Measurements from ENCODE around the gene SOHLH1.

DNA sequence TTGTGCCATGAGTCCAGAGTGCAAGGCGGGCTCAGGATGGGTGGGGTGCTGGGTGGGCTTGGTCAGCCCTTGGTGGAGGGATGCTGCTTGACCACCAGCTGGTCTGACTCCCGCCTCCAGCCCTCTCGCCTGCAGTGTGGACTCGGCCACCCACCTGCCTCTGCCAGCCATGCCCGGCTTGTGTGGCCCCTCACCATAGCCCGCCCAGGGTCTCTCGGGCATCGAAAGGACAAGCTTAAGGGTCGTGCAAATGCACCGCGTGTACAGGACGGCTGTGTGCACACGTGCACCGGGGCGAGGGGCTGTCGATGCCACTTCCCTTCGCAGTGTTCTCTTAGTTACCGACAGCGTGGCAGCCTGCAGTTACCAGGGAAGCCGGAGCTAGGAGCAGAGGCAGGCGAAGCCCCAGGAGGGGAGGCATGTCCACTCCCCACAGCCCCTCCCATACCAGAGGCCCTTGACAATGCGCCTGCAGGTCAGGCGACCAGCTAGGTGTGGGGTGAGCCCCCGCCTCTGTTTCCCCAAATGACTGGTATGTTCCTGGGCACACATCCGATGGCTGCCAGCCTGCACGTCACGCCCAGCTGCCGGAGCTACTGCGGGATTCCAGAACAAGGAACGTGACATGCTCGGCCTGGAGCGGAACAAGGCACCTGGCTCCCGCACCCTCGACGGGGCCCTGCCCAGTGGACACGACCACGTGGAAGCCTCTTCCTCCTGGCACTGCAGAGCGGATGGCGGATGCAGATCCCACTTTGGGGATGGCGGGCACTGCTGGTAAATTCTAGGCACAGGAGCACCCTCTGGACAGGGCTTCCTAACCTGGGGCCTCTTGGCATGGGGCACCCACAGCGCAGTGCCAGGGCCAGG lies 28.3 kb downstream of the SOHLH1 start:
- TF ChIP-seq, protein P1, sequence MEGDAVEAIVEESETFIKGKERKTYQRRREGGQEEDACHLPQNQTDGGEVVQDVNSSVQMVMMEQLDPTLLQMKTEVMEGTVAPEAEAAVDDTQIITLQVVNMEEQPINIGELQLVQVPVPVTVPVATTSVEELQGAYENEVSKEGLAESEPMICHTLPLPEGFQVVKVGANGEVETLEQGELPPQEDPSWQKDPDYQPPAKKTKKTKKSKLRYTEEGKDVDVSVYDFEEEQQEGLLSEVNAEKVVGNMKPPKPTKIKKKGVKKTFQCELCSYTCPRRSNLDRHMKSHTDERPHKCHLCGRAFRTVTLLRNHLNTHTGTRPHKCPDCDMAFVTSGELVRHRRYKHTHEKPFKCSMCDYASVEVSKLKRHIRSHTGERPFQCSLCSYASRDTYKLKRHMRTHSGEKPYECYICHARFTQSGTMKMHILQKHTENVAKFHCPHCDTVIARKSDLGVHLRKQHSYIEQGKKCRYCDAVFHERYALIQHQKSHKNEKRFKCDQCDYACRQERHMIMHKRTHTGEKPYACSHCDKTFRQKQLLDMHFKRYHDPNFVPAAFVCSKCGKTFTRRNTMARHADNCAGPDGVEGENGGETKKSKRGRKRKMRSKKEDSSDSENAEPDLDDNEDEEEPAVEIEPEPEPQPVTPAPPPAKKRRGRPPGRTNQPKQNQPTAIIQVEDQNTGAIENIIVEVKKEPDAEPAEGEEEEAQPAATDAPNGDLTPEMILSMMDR (conservative IDR thresholded peaks at IDR 0.05 in 1 of 2, IDR thresholded peaks at IDR 0.05 in 1 of 2; ENCODE audit: low read depth in 1 of 2, low read length in 2 of 2), result no peak
- no peak for TF ChIP-seq EZH2 (IDR thresholded peaks at IDR 0.05; ENCODE audit: low read length, missing control alignments)

Data from fibroblast of lung (primary cell).